Calu3 (cell line): ENCODE measurements around the gene NOXO1. TPM values are rescaled to one million over a fixed set of nuclear protein-coding genes. Genes with fewer than 3 reads are reported as not detected.

Experiments
- BruUV-seq: library from RNA; stranded (reverse); fragments of 400-500 nt; replicated peaks from 2 replicates; lab custom pipeline; 2021; lab: Mats Ljungman, UMichigan
- CTCF ChIA-PET: fragments of 300-600 bp; sonication (Branson Sonifier 250); formaldehyde crosslinking; loops from one replicate; lab custom pipeline; 2022; ENCODE audit warnings: antibody characterized with exemption; lab: Charles Lee
- DNase-seq: peaks from one replicate; pipeline ENCODE4 v3.0.0; 2022
- H3K27ac Mint-ChIP-seq: one replicate; pipeline ENCODE4 v1.8.0; 2022; ENCODE audit warnings: mixed read lengths; ENCODE audit not compliant: unreplicated experiment
- H3K27me3 Mint-ChIP-seq: one replicate; pipeline ENCODE4 v1.8.0; 2022; ENCODE audit warnings: mixed read lengths; ENCODE audit not compliant: unreplicated experiment
- H3K36me3 Mint-ChIP-seq: one replicate; pipeline ENCODE4 v1.8.0; 2022; ENCODE audit warnings: mild to moderate bottlenecking, moderate library complexity, mixed read lengths; ENCODE audit not compliant: insufficient read depth, unreplicated experiment
- H3K4me1 Mint-ChIP-seq: one replicate; pipeline ENCODE4 v1.8.0; 2022; ENCODE audit warnings: mild to moderate bottlenecking, low read depth, mixed read lengths; ENCODE audit not compliant: unreplicated experiment
- H3K4me3 Mint-ChIP-seq: one replicate; pipeline ENCODE4 v1.8.0; 2022; ENCODE audit warnings: mild to moderate bottlenecking, low read depth, moderate library complexity, mixed read lengths; ENCODE audit not compliant: unreplicated experiment
- H3K9me3 Mint-ChIP-seq: one replicate; pipeline ENCODE4 v1.8.0; 2022; ENCODE audit warnings: low read depth, mixed read lengths; ENCODE audit not compliant: unreplicated experiment
- intact Hi-C: fragments of 100-400 bp; cut with micrococcal nuclease; formaldehyde crosslinking; loops from one replicate; pipeline ENCODE4 v1.10.0; 2022; ENCODE audit not compliant: unreplicated experiment
- total RNA-seq: library from RNA; stranded (reverse); gene quantifications from 2 replicates; pipeline ENCODE4 v1.2.3, GENCODE V29; 2022
- TF ChIP-seq, protein P1 (sequence below): fragments of 200-600 bp; IDR thresholded peaks from one replicate; pipeline ENCODE4 v1.8.0; 2022; ENCODE audit warnings: antibody characterized with exemption; ENCODE audit not compliant: unreplicated experiment

Gene NOXO1
- total RNA-seq, 1 experiment from 2014 or later: 11.8 TPM

- intact Hi-C loops: no loop called here
- Mint-ChIP-seq H3K36me3 (peaks cover 80% of the 10 kb centered on the region), H3K27ac (no peak overlapping the region), H3K9me3 (no peaks in the 10 kb centered on the region), H3K4me1 (peaks cover 22% of the 10 kb centered on the region), H3K4me3 (peak overlapping the region; percentile 34), H3K27me3 (no peaks in the 10 kb centered on the region)
- no TSS peak for BruUV-seq
- CTCF ChIA-PET: no interaction called here
- no peak for DNase-seq
- TF ChIP-seq, protein P1, sequence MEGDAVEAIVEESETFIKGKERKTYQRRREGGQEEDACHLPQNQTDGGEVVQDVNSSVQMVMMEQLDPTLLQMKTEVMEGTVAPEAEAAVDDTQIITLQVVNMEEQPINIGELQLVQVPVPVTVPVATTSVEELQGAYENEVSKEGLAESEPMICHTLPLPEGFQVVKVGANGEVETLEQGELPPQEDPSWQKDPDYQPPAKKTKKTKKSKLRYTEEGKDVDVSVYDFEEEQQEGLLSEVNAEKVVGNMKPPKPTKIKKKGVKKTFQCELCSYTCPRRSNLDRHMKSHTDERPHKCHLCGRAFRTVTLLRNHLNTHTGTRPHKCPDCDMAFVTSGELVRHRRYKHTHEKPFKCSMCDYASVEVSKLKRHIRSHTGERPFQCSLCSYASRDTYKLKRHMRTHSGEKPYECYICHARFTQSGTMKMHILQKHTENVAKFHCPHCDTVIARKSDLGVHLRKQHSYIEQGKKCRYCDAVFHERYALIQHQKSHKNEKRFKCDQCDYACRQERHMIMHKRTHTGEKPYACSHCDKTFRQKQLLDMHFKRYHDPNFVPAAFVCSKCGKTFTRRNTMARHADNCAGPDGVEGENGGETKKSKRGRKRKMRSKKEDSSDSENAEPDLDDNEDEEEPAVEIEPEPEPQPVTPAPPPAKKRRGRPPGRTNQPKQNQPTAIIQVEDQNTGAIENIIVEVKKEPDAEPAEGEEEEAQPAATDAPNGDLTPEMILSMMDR: no peak
Observed at GRCh38 chr16:1976216-1976520, 5.1 kb downstream of the NOXO1 start.

- Mint-ChIP-seq H3K36me3 (peaks cover 80% of the 10 kb centered on the region), H3K4me3 (peak overlapping the region; percentile 34), H3K4me1 (peaks cover 17% of the 10 kb centered on the region), H3K27me3 (no peaks in the 10 kb centered on the region), H3K27ac (no peak overlapping the region), H3K9me3 (no peaks in the 10 kb centered on the region)
- no peak for DNase-seq
- TF ChIP-seq, protein P1: no peak
- intact Hi-C loops: no loop called here
- no TSS peak for BruUV-seq
- CTCF ChIA-PET: no interaction called here
Observed at GRCh38 chr16:1975432-1976215, 5.6 kb downstream of the NOXO1 start.

- DNase-seq: no peak
- H3K27me3 Mint-ChIP-seq: no peaks in the 10 kb centered on the region
- CTCF ChIA-PET: no interaction called here
- H3K4me3 Mint-ChIP-seq: peak overlapping the region; percentile 8
- H3K9me3 Mint-ChIP-seq: no peaks in the 10 kb centered on the region
- TF ChIP-seq, protein P1: no peak
- BruUV-seq: TSS peak; percentile 8
- H3K36me3 Mint-ChIP-seq: peaks cover 67% of the 10 kb centered on the region
- intact Hi-C loops: no loop called here
- H3K27ac Mint-ChIP-seq: no peak overlapping the region
- peaks cover 15% of the 10 kb centered on the region for H3K4me1 Mint-ChIP-seq
Observed at GRCh38 chr16:1974157-1975070, 6.9 kb downstream of the NOXO1 start.

- BruUV-seq: no TSS peak
- H3K27me3 Mint-ChIP-seq: no peaks in the 10 kb centered on the region
- TF ChIP-seq, protein P1: no peak
- intact Hi-C loops: no loop called here
- CTCF ChIA-PET: no interaction called here
- H3K4me3 Mint-ChIP-seq: peak overlapping the region; percentile 99
- H3K9me3 Mint-ChIP-seq: no peaks in the 10 kb centered on the region
- H3K4me1 Mint-ChIP-seq: peaks cover 15% of the 10 kb centered on the region
- DNase-seq: no peak
- H3K27ac Mint-ChIP-seq: peak overlapping the region; percentile 70
- H3K36me3 Mint-ChIP-seq: peaks cover 62% of the 10 kb centered on the region
Observed at GRCh38 chr16:1973461-1974156, 7.7 kb downstream of the NOXO1 start.
